ENCODE results near the gene FOXK2. TPM values are rescaled to one million over a fixed set of nuclear protein-coding genes. Genes with fewer than 3 reads are reported as not detected.

FOXK2 gene
- total and polyA plus RNA-seq, 2 donors from 2014 or later, result 13.5 to 37.9 TPM

GRCh38 chr17:82494236-82495055 is 25.1 kb upstream of the FOXK2 start:
- peak overlapping the region in 1 of 3 donors; percentile 26 for H3K4me3 ChIP-seq (ENCODE audit: low read length in 3 of 3)
- peak; percentile 87 for TF ChIP-seq CTCF (IDR thresholded peaks at IDR 0.05; ENCODE audit: borderline replicate concordance, extremely low read depth, insufficient read depth)
- H3K27ac ChIP-seq (ENCODE audit: low read depth in 2 of 2, low read length in 2 of 2), result no peak overlapping the region
- peaks cover 0 to 13% (median 0%) of the 10 kb centered on the region in 3 donors for H3K4me1 ChIP-seq (ENCODE audit: control insufficient read depth in 2 of 3, insufficient read depth in 2 of 3, low read depth in 1 of 3, low read length in 3 of 3)
- DNase-seq (peak; percentile 90 to 97 (median 93)), FAIRE-seq (no peak)
- H3K36me3 ChIP-seq (ENCODE audit: control insufficient read depth in 2 of 3, insufficient read depth in 3 of 3, low read length in 3 of 3), result no peaks in the 10 kb centered on the region
- H3K9ac ChIP-seq (ENCODE audit: low read length in 3 of 3), result no peak overlapping the region
- intact Hi-C loops (cut with DNase I), result no loop called here
- no peaks in the 10 kb centered on the region for H3K9me3 ChIP-seq (ENCODE audit: control insufficient read depth in 2 of 3, insufficient read depth in 1 of 3, low read length in 3 of 3)
- no peaks in the 10 kb centered on the region for H3K27me3 ChIP-seq (ENCODE audit: control insufficient read depth, insufficient read depth, low read length)

GRCh38 chr17:82495844-82496528 is 23.5 kb upstream of the FOXK2 start:
- DNase-seq, result peak in 1 of 5 donors; percentile 48
- H3K36me3 ChIP-seq (ENCODE audit: control insufficient read depth in 2 of 3, insufficient read depth in 3 of 3, low read length in 3 of 3), result no peaks in the 10 kb centered on the region
- H3K27ac ChIP-seq (ENCODE audit: low read depth in 2 of 2, low read length in 2 of 2), result no peak overlapping the region
- no peak overlapping the region for H3K4me3 ChIP-seq (ENCODE audit: low read length in 3 of 3)
- H3K4me1 ChIP-seq (ENCODE audit: control insufficient read depth in 2 of 3, insufficient read depth in 2 of 3, low read depth in 1 of 3, low read length in 3 of 3), result peaks cover 0 to 13% (median 0%) of the 10 kb centered on the region in 3 donors
- intact Hi-C loops (cut with DNase I), result no loop called here
- H3K9me3 ChIP-seq (ENCODE audit: control insufficient read depth in 2 of 3, insufficient read depth in 1 of 3, low read length in 3 of 3), result no peaks in the 10 kb centered on the region
- TF ChIP-seq CTCF (IDR thresholded peaks at IDR 0.05; ENCODE audit: borderline replicate concordance, extremely low read depth, insufficient read depth), result no peak
- no peak for FAIRE-seq
- H3K27me3 ChIP-seq (ENCODE audit: control insufficient read depth, insufficient read depth, low read length), result no peaks in the 10 kb centered on the region
- H3K9ac ChIP-seq (ENCODE audit: low read length in 3 of 3), result no peak overlapping the region

- Histone ChIP-seq H3K27me3 (ENCODE audit: control insufficient read depth, insufficient read depth, low read length) (no peaks in the 10 kb centered on the region), H3K9me3 (ENCODE audit: control insufficient read depth in 2 of 3, insufficient read depth in 1 of 3, low read length in 3 of 3) (no peaks in the 10 kb centered on the region), H3K9ac (ENCODE audit: low read length in 3 of 3) (peak overlapping the region in 2 of 3 donors; percentile 7 to 37), H3K4me1 (ENCODE audit: control insufficient read depth in 2 of 3, insufficient read depth in 2 of 3, low read depth in 1 of 3, low read length in 3 of 3) (peaks cover 0 to 13% (median 0%) of the 10 kb centered on the region in 3 donors), H3K27ac (ENCODE audit: low read depth in 2 of 2, low read length in 2 of 2) (peak overlapping the region in 1 of 2 donors; percentile 41), H3K4me3 (ENCODE audit: low read length in 3 of 3) (peak overlapping the region; percentile 18 to 64 (median 20)), H3K36me3 (ENCODE audit: control insufficient read depth in 2 of 3, insufficient read depth in 3 of 3, low read length in 3 of 3) (no peaks in the 10 kb centered on the region)
- intact Hi-C loops (cut with DNase I), result no loop called here
- DNase-seq, result peak; percentile 95 to 99 (median 97)
- no peak for FAIRE-seq
- no peak for TF ChIP-seq CTCF (IDR thresholded peaks at IDR 0.05; ENCODE audit: borderline replicate concordance, extremely low read depth, insufficient read depth)
Observed at GRCh38 chr17:82496529-82497434, 22.8 kb upstream of the FOXK2 start.
